ENCODE measurements around the gene LYPD1.
A peak's percentile ranks its signal among the peaks of the same experiment; 100 is the strongest.

Gene LYPD1

GRCh38 chr2:132632000-132632649, 37.9 kb downstream of the LYPD1 start:
- no peak for DNase-seq

- no peak for DNase-seq
Observed at GRCh38 chr2:132627536-132627935, 42.5 kb downstream of the LYPD1 start.

GRCh38 chr2:132623096-132623839, 46.7 kb downstream of the LYPD1 start:
- DNase-seq, result no peak

GRCh38 chr2:132621131-132621875, 48.7 kb downstream of the LYPD1 start:
- DNase-seq, result no peak

- no peak for DNase-seq
Observed at GRCh38 chr2:132620115-132620514, 49.9 kb downstream of the LYPD1 start.

GRCh38 chr2:132618734-132619133, 51.3 kb downstream of the LYPD1 start:
- DNase-seq, result no peak

- no peak for DNase-seq
Observed at GRCh38 chr2:132617989-132618388, 52.0 kb downstream of the LYPD1 start.

GRCh38 chr2:132615329-132616085, 54.5 kb downstream of the LYPD1 start:
- DNase-seq, result no peak

- no peak for DNase-seq
Observed at GRCh38 chr2:132611719-132612118, 58.3 kb downstream of the LYPD1 start.

GRCh38 chr2:132609101-132609890, 60.7 kb downstream of the LYPD1 start:
- DNase-seq, result no peak

- no peak for DNase-seq
Observed at GRCh38 chr2:132608311-132608710, 61.7 kb downstream of the LYPD1 start.

- peak; percentile 70 for DNase-seq
Observed at GRCh38 chr2:132607426-132608090, 62.4 kb downstream of the LYPD1 start.

- DNase-seq, result no peak
Observed at GRCh38 chr2:132606649-132607048, 63.4 kb downstream of the LYPD1 start.

GRCh38 chr2:132605236-132606180, 64.5 kb downstream of the LYPD1 start:
- no peak for DNase-seq

GRCh38 chr2:132604561-132604960, 65.4 kb downstream of the LYPD1 start:
- no peak for DNase-seq

GRCh38 chr2:132599556-132599955, 70.4 kb downstream of the LYPD1 start:
- DNase-seq, result no peak

- no peak for DNase-seq
Observed at GRCh38 chr2:132598536-132598935, 71.5 kb downstream of the LYPD1 start.

GRCh38 chr2:132597831-132598230, 72.2 kb downstream of the LYPD1 start:
- DNase-seq, result no peak

GRCh38 chr2:132597166-132597565, 72.8 kb downstream of the LYPD1 start:
- DNase-seq, result no peak

- no peak for DNase-seq
Observed at GRCh38 chr2:132595693-132596092, 74.3 kb downstream of the LYPD1 start.

GRCh38 chr2:132595186-132595585, 74.8 kb downstream of the LYPD1 start:
- no peak for DNase-seq

Data from NCI-H2227 treated with DMSO at 0.1 percent for 48 hours (cell line).